Neuron (in vitro differentiated cells): ENCODE measurements around the gene MRPS23.

ENCODE experiments used
- H2AFZ ChIP-seq: one replicate; pipeline ENCODE4 v1.6.1; 2013; ENCODE audit warnings: low read depth, mild to moderate bottlenecking, inconsistent platforms, low read length, moderate library complexity
- H3K27me3 ChIP-seq: one replicate; pipeline ENCODE4 v1.6.1; 2013; ENCODE audit warnings: low read length; ENCODE audit not compliant: insufficient read depth
- H3K36me3 ChIP-seq: one replicate; pipeline ENCODE4 v1.6.1; 2013; ENCODE audit warnings: low read length; ENCODE audit not compliant: insufficient read depth
- H3K4me1 ChIP-seq: one replicate; pipeline ENCODE4 v1.6.1; 2013; ENCODE audit warnings: low read length; ENCODE audit not compliant: insufficient read depth
- H3K4me3 ChIP-seq: 2 replicates; pipeline ENCODE4 v1.5.1; 2013; ENCODE audit warnings: mild to moderate bottlenecking, low read length, moderate library complexity
- H3K9me3 ChIP-seq: one replicate; pipeline ENCODE4 v1.6.1; 2013; ENCODE audit warnings: low read length

MRPS23 gene

GRCh38 chr17:57867126-57867525, 17.3 kb upstream of the MRPS23 start:
- H3K4me3 ChIP-seq, result no peak overlapping the region
- no peaks in the 10 kb centered on the region for H3K27me3 ChIP-seq
- H2AFZ ChIP-seq, result no peak overlapping the region
- H3K36me3 ChIP-seq, result peaks cover 47% of the 10 kb centered on the region
- H3K4me1 ChIP-seq, result no peaks in the 10 kb centered on the region
- H3K9me3 ChIP-seq, result no peaks in the 10 kb centered on the region

GRCh38 chr17:57866723-57867122, 16.9 kb upstream of the MRPS23 start:
- no peaks in the 10 kb centered on the region for H3K4me1 ChIP-seq
- no peaks in the 10 kb centered on the region for H3K9me3 ChIP-seq
- no peak overlapping the region for H2AFZ ChIP-seq
- H3K36me3 ChIP-seq, result peaks cover 44% of the 10 kb centered on the region
- no peak overlapping the region for H3K4me3 ChIP-seq
- H3K27me3 ChIP-seq, result no peaks in the 10 kb centered on the region

GRCh38 chr17:57866319-57866718, 16.5 kb upstream of the MRPS23 start:
- no peaks in the 10 kb centered on the region for H3K4me1 ChIP-seq
- H3K36me3 ChIP-seq, result peaks cover 44% of the 10 kb centered on the region
- H2AFZ ChIP-seq, result no peak overlapping the region
- H3K9me3 ChIP-seq, result no peaks in the 10 kb centered on the region
- H3K27me3 ChIP-seq, result no peaks in the 10 kb centered on the region
- H3K4me3 ChIP-seq, result no peak overlapping the region

- peaks cover 34% of the 10 kb centered on the region for H3K36me3 ChIP-seq
- no peak overlapping the region for H2AFZ ChIP-seq
- H3K27me3 ChIP-seq, result no peaks in the 10 kb centered on the region
- no peaks in the 10 kb centered on the region for H3K9me3 ChIP-seq
- H3K4me3 ChIP-seq, result no peak overlapping the region
- no peaks in the 10 kb centered on the region for H3K4me1 ChIP-seq
Measured at GRCh38 chr17:57864273-57864672, 14.4 kb upstream of the MRPS23 start.

- Histone ChIP-seq H3K27me3 (no peaks in the 10 kb centered on the region), H2AFZ (no peak overlapping the region), H3K9me3 (no peaks in the 10 kb centered on the region), H3K4me1 (no peaks in the 10 kb centered on the region), H3K36me3 (peaks cover 23% of the 10 kb centered on the region), H3K4me3 (no peak overlapping the region)
Measured at GRCh38 chr17:57862694-57863667, 13.1 kb upstream of the MRPS23 start.

GRCh38 chr17:57861790-57862693, 12.2 kb upstream of the MRPS23 start:
- Histone ChIP-seq H3K36me3 (peaks cover 20% of the 10 kb centered on the region), H3K4me3 (no peak overlapping the region)

GRCh38 chr17:57861000-57861789, 11.4 kb upstream of the MRPS23 start:
- Histone ChIP-seq H2AFZ (no peak overlapping the region), H3K27me3 (no peaks in the 10 kb centered on the region), H3K9me3 (no peaks in the 10 kb centered on the region), H3K4me1 (no peaks in the 10 kb centered on the region), H3K36me3 (peaks cover 17% of the 10 kb centered on the region), H3K4me3 (no peak overlapping the region)

More at GRCh38 chr17:57861790-57862693, 12.2 kb upstream of the MRPS23 start:
- no peak overlapping the region for H2AFZ ChIP-seq
- H3K27me3 ChIP-seq, result no peaks in the 10 kb centered on the region
- H3K9me3 ChIP-seq, result no peaks in the 10 kb centered on the region
- H3K4me1 ChIP-seq, result no peaks in the 10 kb centered on the region

GRCh38 chr17:57860414-57860999, 10.7 kb upstream of the MRPS23 start:
- Histone ChIP-seq H3K36me3 (peaks cover 14% of the 10 kb centered on the region), H2AFZ (no peak overlapping the region), H3K9me3 (no peaks in the 10 kb centered on the region), H3K4me3 (no peak overlapping the region), H3K4me1 (no peaks in the 10 kb centered on the region), H3K27me3 (no peaks in the 10 kb centered on the region)

- no peaks in the 10 kb centered on the region for H3K4me1 ChIP-seq
- H3K36me3 ChIP-seq, result peaks cover 14% of the 10 kb centered on the region
- H3K27me3 ChIP-seq, result no peaks in the 10 kb centered on the region
- H2AFZ ChIP-seq, result no peak overlapping the region
- H3K4me3 ChIP-seq, result no peak overlapping the region
- no peaks in the 10 kb centered on the region for H3K9me3 ChIP-seq
Measured at GRCh38 chr17:57859601-57860413, 10.0 kb upstream of the MRPS23 start.

GRCh38 chr17:57858838-57859237, 9.0 kb upstream of the MRPS23 start:
- H3K36me3 ChIP-seq, result peaks cover 11% of the 10 kb centered on the region
- no peak overlapping the region for H2AFZ ChIP-seq
- H3K27me3 ChIP-seq, result no peaks in the 10 kb centered on the region
- no peak overlapping the region for H3K4me3 ChIP-seq
- H3K9me3 ChIP-seq, result no peaks in the 10 kb centered on the region
- H3K4me1 ChIP-seq, result no peaks in the 10 kb centered on the region

- Histone ChIP-seq H3K9me3 (no peaks in the 10 kb centered on the region), H3K4me1 (no peaks in the 10 kb centered on the region), H3K27me3 (no peaks in the 10 kb centered on the region), H2AFZ (no peak overlapping the region), H3K4me3 (no peak overlapping the region), H3K36me3 (peaks cover 5% of the 10 kb centered on the region)
Measured at GRCh38 chr17:57856792-57857620, 7.2 kb upstream of the MRPS23 start.
